ENCODE data around the gene ZKSCAN1.
"Not testable (repeated sequence)": the region's sequence is repeated elsewhere in the genome, so short reads cannot be mapped to it uniquely, and the experiment has no call there.

Gene ZKSCAN1

GRCh38 chr7:100003711-100004661 lies 11.4 kb upstream of the ZKSCAN1 start:
- DNase-seq: no peak

- no peak for DNase-seq
These were observed 7.5 kb upstream of the ZKSCAN1 start for GRCh38 chr7:100007887-100008286.

DNA sequence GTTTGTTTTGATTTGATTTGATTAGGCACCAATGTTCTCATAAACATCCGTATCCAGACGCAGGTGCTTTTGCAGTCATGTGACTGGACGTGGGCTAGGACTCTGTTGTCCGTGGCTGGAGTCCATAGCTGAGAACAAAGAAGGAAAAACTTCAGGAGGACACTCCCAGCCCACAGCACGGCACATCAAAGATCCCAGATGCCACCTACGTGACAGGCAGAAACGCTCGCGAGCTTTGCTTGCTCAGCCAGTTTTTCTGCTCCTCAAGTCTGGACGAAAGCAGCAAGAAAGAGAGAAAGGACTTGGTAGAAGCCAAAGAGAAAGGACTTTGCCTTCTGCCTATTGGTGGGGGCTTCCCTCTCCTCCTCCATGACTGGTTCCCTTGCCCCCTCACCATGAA lies 6.9 kb upstream of the ZKSCAN1 start:
- DNase-seq: no peak

DNA sequence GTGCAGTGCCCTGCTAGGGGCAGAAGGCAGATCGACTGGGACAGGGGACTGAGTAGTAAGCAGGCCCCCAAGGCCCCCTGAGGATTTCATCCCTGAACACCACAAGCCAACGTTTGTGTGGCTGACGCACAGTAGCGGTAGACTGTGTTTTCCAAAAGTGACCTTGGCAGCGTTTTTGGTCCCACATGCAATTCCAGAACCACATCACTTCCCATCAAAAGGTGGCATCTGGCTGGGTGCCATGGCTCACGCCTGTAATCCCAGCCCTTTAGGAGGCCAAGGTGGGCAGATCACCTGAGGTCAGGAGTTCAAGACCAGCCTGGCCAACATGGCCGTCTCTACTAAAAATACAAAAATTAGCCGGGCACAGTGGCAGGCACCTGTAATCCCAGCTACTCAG lies 5.4 kb upstream of the ZKSCAN1 start:
- not testable (repeated sequence) for DNase-seq

DNA sequence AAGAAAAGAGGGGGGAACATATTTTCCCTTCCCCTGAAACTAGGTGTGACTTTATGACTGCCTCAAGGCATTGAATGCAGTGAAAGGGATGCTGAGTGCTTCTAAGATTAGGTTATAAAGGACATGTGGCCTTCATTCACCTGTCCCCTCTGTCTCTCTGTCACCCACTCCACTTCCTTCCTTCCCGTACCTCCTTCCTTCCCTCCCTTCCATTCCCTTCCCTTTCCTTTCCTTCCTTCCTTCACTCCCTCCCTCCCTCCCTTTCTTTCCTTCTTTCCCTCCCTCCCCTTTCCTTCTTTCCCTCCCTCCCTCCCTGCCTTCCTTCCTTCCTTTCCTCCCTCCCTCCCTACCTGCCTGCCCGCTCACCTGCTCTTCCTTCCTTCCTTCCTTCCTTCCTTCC lies 4.5 kb upstream of the ZKSCAN1 start:
- DNase-seq: no peak

GRCh38 chr7:100011516-100011915 lies 3.9 kb upstream of the ZKSCAN1 start:
- DNase-seq: no peak

GRCh38 chr7:100012385-100013327 lies 2.7 kb upstream of the ZKSCAN1 start:
- DNase-seq: not testable (repeated sequence)

- DNase-seq: no peak
These were observed 2.1 kb upstream of the ZKSCAN1 start for GRCh38 chr7:100013328-100013676.

DNA sequence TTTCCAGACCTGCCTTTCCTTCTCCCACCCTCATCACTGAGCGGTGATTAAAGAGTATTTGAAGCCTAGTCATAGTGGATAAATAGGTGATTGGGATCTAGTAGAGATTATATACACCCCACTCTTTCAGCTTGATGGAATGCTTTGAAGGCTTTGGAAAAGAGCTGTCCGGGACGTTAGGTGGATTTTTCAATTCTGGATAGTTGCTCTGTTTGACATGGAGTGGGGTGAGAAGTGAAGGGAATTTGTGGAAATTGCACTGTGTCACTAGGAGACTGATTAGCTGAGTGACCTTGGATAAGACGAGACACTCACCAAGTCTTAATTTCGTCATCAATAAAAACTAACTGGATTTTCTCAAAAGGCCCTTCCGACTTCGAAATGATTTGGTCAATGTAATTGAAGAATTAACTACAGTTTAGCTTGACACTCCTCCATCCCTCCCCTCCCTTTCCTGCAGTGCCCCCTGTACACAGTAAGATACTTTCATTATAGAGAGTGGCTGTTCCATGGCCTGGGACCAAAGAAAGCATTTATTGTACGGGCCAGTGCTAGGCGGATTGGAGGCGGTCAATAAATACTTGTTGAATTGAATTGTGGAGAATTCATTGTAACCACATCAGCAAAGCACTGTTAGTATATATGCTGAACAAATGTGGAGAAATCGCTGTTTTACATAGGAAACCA lies 962 bp downstream of the ZKSCAN1 start:
- DNase-seq: no peak

DNA sequence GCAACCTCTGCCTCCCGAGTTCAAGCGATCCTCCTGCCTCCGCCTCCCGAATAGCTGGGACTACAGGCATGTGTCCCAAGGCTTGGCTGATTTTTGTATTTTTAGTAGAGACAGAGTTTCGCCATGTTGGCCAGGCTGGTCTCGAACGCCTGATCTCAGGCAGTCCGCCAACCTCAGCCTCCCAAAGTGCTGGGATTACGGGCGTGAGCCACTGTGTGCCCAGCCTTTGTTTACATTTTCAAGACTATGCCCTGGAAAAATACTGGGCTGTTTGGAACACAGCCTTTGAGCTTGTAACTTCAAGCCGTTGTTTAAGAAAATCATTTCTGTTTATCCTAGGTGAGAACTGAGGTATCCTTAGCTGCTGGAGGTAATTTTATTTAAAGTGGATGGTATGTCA lies 1.9 kb downstream of the ZKSCAN1 start:
- DNase-seq: no peak

DNA sequence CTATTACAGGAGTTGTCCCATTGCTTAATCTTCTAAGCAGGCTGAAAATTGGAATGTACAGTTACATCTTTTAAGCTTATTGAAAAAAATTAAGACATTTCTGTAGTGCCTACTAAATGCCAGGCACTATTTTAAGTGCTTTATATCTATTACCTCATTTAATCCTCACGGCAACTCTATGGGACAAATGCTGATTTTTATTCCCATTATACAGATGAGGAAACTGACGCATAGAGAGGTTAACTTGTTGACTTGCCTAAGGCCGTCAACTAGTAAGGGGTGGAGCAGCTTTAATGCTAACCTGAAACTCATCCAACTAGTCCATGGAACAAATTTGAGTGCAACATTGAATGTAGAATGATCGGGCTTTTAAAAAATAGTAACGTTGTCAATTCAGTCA lies 2.5 kb downstream of the ZKSCAN1 start:
- DNase-seq: no peak

DNA sequence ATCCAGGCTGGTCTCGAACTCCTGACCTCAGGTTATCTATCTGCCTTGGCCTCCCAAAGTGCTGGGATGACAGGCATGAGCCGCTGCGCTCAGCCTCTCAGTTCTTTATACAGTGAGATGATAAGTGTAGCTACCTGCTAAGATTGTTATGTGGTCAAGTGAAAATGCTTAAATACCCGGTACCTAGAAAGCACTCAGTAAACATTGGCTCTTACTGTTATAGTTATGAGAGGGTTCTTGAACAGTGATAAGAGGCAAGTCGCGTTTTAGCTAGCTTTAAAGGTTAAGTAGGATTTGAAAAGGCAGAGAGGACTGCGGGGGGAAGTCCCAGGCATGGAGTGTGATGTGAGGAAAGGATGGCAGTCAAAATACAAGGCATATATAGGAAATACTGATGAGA lies 4.5 kb downstream of the ZKSCAN1 start:
- no peak for DNase-seq

DNA sequence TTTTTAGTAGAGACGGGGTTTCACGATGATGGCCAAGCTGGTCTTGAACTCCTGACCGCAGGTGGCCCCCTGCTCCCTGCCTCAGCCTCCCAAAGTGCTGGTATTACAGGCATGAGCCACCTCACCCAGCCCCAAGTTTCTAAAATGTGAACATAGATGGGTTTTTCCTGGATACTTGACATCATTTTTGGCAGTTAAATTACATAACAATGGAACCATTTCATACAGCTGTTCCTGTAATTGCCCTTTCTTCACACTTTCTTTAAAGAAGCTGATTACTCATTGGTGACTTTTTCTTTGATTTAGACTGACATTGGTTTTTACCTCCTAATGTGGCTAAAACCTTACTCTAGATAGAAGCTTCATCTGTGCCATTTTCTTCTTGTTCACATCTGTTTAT lies 5.9 kb downstream of the ZKSCAN1 start:
- DNase-seq: no peak

GRCh38 chr7:100022621-100023020 lies 7.2 kb downstream of the ZKSCAN1 start:
- DNase-seq: peak; percentile 12

- no peak for DNase-seq
These were observed 8.1 kb downstream of the ZKSCAN1 start for GRCh38 chr7:100023526-100023925.

GRCh38 chr7:100024020-100024619 lies 8.7 kb downstream of the ZKSCAN1 start:
- no peak for DNase-seq

DNA sequence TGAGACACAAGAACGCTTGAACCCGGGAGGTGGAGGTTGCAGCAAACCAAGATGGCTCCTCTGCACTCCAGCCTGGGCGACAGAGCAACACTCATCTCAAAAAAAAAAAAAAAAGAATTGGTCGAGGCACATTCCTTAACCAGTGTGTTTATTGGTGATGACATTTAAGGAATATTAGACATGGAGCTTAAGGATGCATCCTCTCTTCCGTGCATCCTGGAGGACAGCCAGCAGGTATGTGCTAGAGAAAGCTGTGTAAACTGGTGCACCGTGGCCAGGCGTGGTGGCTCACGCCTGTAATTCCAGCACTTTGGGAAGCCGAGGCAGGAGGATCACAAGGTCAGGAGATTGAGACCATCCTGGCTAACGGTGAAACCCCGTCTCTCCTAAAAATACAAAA lies 11.8 kb downstream of the ZKSCAN1 start:
- DNase-seq: no peak

DNA sequence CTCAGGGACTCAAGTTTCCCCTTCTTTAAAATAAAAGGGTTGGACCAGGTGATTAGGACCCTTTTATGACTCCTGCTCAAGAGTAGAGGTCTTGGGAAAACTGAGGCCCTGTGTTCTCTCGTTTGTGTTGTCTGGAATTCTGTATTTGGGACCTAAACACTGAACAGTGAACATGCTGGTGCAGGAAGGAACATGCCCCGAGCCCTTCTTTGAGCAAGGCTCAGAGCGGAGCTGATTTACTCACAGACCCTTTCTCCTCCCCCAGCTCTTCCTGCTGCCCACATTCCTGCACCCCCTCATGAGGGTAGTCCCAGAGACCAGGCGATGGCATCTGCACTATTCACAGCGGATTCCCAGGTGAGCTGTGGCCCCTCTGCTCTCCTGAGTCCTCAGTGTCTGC lies 14.2 kb downstream of the ZKSCAN1 start:
- DNase-seq: no peak

DNA sequence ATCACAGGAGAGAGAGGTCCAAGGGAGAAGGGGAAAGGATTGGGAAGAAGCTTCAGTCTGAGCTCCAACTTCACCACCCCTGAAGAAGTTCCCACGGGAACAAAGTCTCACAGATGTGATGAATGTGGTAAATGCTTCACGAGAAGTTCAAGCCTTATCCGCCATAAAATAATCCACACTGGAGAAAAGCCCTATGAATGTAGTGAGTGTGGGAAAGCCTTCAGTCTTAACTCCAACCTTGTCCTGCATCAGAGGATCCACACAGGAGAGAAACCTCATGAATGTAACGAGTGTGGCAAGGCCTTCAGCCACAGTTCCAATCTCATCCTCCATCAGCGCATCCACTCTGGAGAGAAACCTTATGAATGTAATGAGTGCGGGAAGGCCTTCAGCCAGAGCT lies 18.1 kb downstream of the ZKSCAN1 start:
- DNase-seq: no peak

DNA sequence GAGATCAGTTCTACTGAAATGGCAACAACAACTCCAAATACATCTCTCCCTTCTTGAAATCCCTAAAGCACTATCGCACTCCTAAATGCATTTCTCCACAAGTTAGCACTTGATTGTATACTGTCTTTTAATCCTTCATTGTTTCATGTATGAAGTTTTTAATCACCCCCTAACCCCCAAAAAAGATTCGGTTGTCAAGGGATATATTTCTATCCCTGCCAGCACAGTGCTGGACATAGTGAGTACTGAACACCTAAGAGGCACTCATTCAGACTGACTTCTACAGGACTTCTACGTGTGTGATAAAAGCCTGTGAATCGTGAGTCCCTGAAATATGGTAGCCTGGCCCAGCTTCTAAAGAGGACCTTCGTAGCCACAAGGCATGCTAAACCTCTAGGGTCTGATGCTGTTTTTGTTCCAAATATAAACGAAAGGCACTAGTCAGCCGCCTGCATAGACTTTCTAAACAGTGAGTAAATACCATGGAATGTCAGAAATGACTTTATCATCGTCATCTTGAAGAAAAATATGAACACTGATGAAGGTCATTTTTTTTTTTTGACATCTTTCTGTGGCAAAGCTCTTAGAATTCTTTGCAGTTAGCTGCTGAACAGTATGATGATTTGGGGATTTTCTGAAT lies 19.6 kb downstream of the ZKSCAN1 start:
- DNase-seq: no peak

- DNase-seq: no peak
These were observed 20.5 kb downstream of the ZKSCAN1 start for GRCh38 chr7:100035876-100036275.

DNA sequence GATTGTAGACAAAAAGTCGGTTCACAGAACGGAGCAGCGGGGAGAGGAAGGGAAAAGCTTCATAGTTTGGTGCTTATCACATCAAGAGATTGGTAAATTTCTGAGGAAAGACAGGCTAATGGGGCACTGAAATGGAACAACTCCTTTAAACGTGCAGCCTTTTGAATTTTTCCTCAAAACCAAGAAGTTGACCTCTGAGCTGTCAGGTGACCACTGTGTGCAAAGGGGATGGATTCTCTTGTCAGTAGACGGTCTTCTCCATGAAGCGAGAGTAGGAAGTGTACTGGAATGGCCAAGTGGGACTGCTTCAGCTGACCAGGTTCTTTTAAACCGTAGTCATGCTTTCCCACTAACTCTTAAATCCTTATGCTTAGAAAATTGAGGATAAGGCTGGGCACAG lies 22.9 kb downstream of the ZKSCAN1 start:
- no peak for DNase-seq

All from NCI-H2107 (cell line).